CD4-positive, alpha-beta T cell (primary cell): ENCODE data around the gene DNAH6. TPM values are rescaled to one million over a fixed set of nuclear protein-coding genes. Genes with fewer than 3 reads are reported as not detected.
A peak's percentile ranks its signal among the peaks of the same experiment; 100 is the strongest.

Source experiments
- ATAC-seq: fragments of 200-7000 bp; cut with Tn5 transposase; one replicate; pipeline ENCODE4 v1.10.0; 2022; ENCODE audit warnings: mild to moderate bottlenecking; ENCODE audit not compliant: poor library complexity
- CTCF ChIA-PET: fragments of 350-600 bp; sonication (Branson Sonifier 250); formaldehyde crosslinking; loops from one replicate; lab custom pipeline; 2021; ENCODE audit warnings: antibody characterized with exemption, inconsistent platforms; lab: Charles Lee
- POLR2A ChIA-PET: fragments of 350-600 bp; sonication (Branson Sonifier 250); formaldehyde crosslinking; loops from one replicate; lab custom pipeline; 2021; ENCODE audit warnings: antibody characterized with exemption, inconsistent platforms; lab: Charles Lee
- DNase-seq, 14 experiments: peaks; one replicate each; pipeline ENCODE4 v3.0.0-alpha.2; 2013 to 2020; ENCODE audit warnings: mixed read lengths in 2 of 14
- H3K27ac ChIP-seq, 2 donors: one replicate each; pipeline versions ENCODE4 v1.5.1 to v1.7.0; 2013; ENCODE audit warnings: low read length in 2 of 2, low read depth in 1 of 2, mild to moderate bottlenecking in 1 of 2
- H3K27me3 ChIP-seq, 2 experiments: 1 replicate in 1 of 2; 2 replicates in 1 of 2; pipeline versions ENCODE4 v1.6.1 to v1.7.0; 2013; ENCODE audit warnings: low read length in 2 of 2, control low read depth in 1 of 2, mild to moderate bottlenecking in 1 of 2, moderate library complexity in 1 of 2; ENCODE audit not compliant: insufficient read depth in 2 of 2, control insufficient read depth in 1 of 2
- H3K36me3 ChIP-seq: one replicate; pipeline ENCODE4 v1.6.1; 2013; ENCODE audit warnings: low read length, control low read depth; ENCODE audit not compliant: insufficient read depth
- H3K4me1 ChIP-seq: one replicate; pipeline ENCODE4 v1.6.1; 2013; ENCODE audit warnings: low read length, control low read depth; ENCODE audit not compliant: insufficient read depth
- H3K4me3 ChIP-seq: one replicate; pipeline ENCODE4 v1.5.1; 2013; ENCODE audit warnings: mild to moderate bottlenecking, low read length, moderate library complexity
- H3K9me3 ChIP-seq, 2 experiments: 1 replicate in 1 of 2; 2 replicates in 1 of 2; pipeline versions ENCODE4 v1.6.1 to v1.7.0; 2013; ENCODE audit warnings: low read length in 2 of 2, mild to moderate bottlenecking in 2 of 2, control low read depth in 1 of 2, moderate library complexity in 1 of 2; ENCODE audit not compliant: control insufficient read depth in 1 of 2, insufficient read depth in 1 of 2
- H3K27ac Mint-ChIP-seq: one replicate; pipeline ENCODE4 v1.8.0; 2020; ENCODE audit warnings: mixed read lengths
- H3K27me3 Mint-ChIP-seq: one replicate; pipeline ENCODE4 v1.8.0; 2021; ENCODE audit warnings: mixed read lengths
- H3K36me3 Mint-ChIP-seq: one replicate; pipeline ENCODE4 v1.8.0; 2021; ENCODE audit warnings: low read depth, mixed read lengths
- H3K4me1 Mint-ChIP-seq: one replicate; pipeline ENCODE4 v1.8.0; 2021; ENCODE audit warnings: low read depth, mixed read lengths
- H3K4me3 Mint-ChIP-seq: one replicate; pipeline ENCODE4 v1.8.0; 2020; ENCODE audit warnings: mild to moderate bottlenecking, mixed read lengths
- H3K9me3 Mint-ChIP-seq: one replicate; pipeline ENCODE4 v1.8.0; 2020; ENCODE audit warnings: mixed read lengths
- intact Hi-C, 2 experiments: fragments of 100-400 bp; cut with DNase I in 1 of 2; cut with micrococcal nuclease in 1 of 2; formaldehyde crosslinking; loops; one replicate each; pipeline versions ENCODE4 v1.15.1 to v1.9.0; 2023 to 2025; cut with DNase I, micrococcal nuclease
- total RNA-seq, 174 experiments: library from RNA in 2 of 174; stranded (reverse) in 2 of 174; gene quantifications; one replicate each; pipeline ENCODE4 v1.2.3 and lab custom pipeline; 2021 to 2026
- TF ChIP-seq, protein P1 (sequence below): fragments of 200-600 bp; IDR thresholded peaks from one replicate; pipeline ENCODE4 v1.8.0; 2022; ENCODE audit warnings: antibody characterized with exemption, mild to moderate bottlenecking

The DNAH6 gene
- total RNA-seq, 2 experiments from 2014 or later = 0.59 to 1.2 TPM

DNA sequence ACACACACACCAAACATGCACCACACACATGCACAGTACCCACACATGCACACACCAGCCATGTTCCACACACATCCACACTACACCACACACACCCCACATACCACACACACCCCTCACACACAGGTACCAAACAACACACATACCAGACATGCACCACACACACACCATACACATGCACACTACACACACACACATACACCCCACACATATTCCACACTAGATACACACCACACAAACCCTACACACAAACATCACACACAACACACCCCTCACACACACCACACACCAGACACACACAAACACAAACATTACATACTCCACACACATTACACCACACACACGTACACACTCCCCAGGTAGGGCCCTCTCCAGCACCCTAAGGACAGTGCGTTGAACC lies 313.4 kb downstream of the DNAH6 start:
- no peaks in the 10 kb centered on the region for H3K27me3 Mint-ChIP-seq
- peaks cover 32% of the 10 kb centered on the region for H3K4me1 Mint-ChIP-seq
- no peak for DNase-seq
- no peaks in the 10 kb centered on the region for H3K9me3 Mint-ChIP-seq
- H3K4me3 ChIP-seq = no peak overlapping the region
- TF ChIP-seq, protein P1, sequence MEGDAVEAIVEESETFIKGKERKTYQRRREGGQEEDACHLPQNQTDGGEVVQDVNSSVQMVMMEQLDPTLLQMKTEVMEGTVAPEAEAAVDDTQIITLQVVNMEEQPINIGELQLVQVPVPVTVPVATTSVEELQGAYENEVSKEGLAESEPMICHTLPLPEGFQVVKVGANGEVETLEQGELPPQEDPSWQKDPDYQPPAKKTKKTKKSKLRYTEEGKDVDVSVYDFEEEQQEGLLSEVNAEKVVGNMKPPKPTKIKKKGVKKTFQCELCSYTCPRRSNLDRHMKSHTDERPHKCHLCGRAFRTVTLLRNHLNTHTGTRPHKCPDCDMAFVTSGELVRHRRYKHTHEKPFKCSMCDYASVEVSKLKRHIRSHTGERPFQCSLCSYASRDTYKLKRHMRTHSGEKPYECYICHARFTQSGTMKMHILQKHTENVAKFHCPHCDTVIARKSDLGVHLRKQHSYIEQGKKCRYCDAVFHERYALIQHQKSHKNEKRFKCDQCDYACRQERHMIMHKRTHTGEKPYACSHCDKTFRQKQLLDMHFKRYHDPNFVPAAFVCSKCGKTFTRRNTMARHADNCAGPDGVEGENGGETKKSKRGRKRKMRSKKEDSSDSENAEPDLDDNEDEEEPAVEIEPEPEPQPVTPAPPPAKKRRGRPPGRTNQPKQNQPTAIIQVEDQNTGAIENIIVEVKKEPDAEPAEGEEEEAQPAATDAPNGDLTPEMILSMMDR = no peak
- H3K27me3 ChIP-seq = no peaks in the 10 kb centered on the region
- peaks cover 79% of the 10 kb centered on the region for H3K4me1 ChIP-seq
- ChIA-PET POLR2A (no interaction called here), CTCF (no interaction called here)
- peaks cover 29% of the 10 kb centered on the region for H3K36me3 Mint-ChIP-seq
- H3K27ac ChIP-seq = peak overlapping the region in 1 of 2 donors; percentile 29
- peaks cover 22% of the 10 kb centered on the region for H3K36me3 ChIP-seq
- H3K4me3 Mint-ChIP-seq = no peak overlapping the region
- H3K9me3 ChIP-seq = no peaks in the 10 kb centered on the region
- ATAC-seq = no peak
- intact Hi-C loops = loop anchor here in 1 of 2 experiments (5.0 kb wide), 1 partner anchor 38 kb away; no protein-coding TSS in a partner anchor
- no peak overlapping the region for H3K27ac Mint-ChIP-seq

DNA sequence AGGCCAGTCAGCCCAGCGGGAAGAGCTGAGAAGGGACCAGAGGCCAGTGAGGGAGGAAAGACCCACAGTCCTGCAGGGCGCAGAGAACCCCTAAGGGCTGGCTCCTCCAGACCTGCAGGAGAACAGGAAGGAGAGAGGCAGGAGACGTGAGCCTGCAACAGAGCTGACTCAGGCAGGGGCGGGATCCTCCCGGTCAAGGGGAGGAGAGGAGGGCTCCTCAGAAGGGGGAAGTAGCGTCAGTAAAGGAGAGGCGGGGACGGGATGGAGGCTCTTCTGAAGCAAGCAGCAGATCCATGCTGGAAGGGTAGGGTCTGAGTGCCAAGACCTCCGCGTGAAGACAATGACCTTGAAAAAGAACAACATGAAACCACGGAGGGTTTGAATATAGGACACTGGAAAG lies 313.8 kb downstream of the DNAH6 start:
- peaks cover 22% of the 10 kb centered on the region for H3K36me3 ChIP-seq
- H3K4me3 ChIP-seq = no peak overlapping the region
- no peaks in the 10 kb centered on the region for H3K27me3 Mint-ChIP-seq
- TF ChIP-seq, protein P1 = no peak
- no peak overlapping the region for H3K27ac Mint-ChIP-seq
- H3K9me3 ChIP-seq = no peaks in the 10 kb centered on the region
- peaks cover 29% of the 10 kb centered on the region for H3K36me3 Mint-ChIP-seq
- no peaks in the 10 kb centered on the region for H3K27me3 ChIP-seq
- H3K4me1 Mint-ChIP-seq = peaks cover 34% of the 10 kb centered on the region
- POLR2A ChIA-PET = no interaction called here
- H3K4me3 Mint-ChIP-seq = no peak overlapping the region
- CTCF ChIA-PET = no interaction called here
- no peak for ATAC-seq
- peak overlapping the region in 1 of 2 donors; percentile 29 for H3K27ac ChIP-seq
- intact Hi-C loops = loop anchor here in 1 of 2 experiments (5.0 kb wide), 1 partner anchor 37 kb away; no protein-coding TSS in a partner anchor
- DNase-seq = peak in 2 of 14 experiments; percentile 47 to 59
- no peaks in the 10 kb centered on the region for H3K9me3 Mint-ChIP-seq
- peaks cover 79% of the 10 kb centered on the region for H3K4me1 ChIP-seq

DNA sequence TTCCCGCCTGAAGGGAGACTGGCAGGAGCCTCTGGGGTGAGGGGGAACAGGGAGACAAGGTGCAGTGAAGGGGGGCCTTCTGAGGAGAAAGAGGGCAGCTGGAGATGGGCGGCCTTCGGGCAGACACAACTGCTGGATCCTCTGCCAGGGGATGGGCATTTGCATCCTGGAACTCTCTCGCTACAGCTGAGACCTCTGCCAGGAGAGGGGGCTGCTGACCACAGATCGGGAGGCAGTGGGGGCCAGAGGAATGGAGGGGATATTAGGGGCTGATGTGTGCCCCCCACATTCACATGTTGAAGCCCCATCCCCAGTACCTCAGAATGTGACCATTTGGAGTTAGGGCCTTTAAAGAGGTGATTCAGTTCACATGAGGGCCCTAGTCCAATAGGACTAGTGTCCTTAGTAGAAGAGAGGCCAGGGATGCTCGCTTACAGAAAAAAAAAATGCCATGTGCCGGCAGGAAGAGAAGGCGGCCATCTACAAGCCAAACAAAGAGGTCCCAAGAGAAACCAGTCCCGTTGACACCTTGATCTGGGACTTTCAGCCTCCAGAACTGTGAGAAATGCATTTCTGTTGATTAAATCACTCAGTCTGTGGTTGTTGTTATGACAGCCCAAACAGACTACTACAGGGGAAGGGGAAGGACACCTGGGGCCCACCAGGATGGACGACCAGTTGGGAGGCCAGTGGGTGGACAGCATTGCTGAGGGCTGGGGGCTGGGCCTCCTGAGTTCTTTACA lies 314.6 kb downstream of the DNAH6 start:
- POLR2A ChIA-PET = interaction anchor here (0.9 to 1.4 kb wide), 3 partner anchors 10 to 74 kb away, joined by 3 to 9 read pairs (median 4); no protein-coding TSS in a partner anchor
- no peak overlapping the region for H3K27ac Mint-ChIP-seq
- H3K36me3 Mint-ChIP-seq = peaks cover 34% of the 10 kb centered on the region
- ATAC-seq = no peak
- H3K4me1 ChIP-seq = peaks cover 76% of the 10 kb centered on the region
- CTCF ChIA-PET = no interaction called here
- H3K4me3 Mint-ChIP-seq = peak overlapping the region; percentile 21
- TF ChIP-seq, protein P1 = no peak
- no peak for DNase-seq
- peaks cover 24% of the 10 kb centered on the region for H3K36me3 ChIP-seq
- H3K9me3 Mint-ChIP-seq = no peaks in the 10 kb centered on the region
- H3K27me3 Mint-ChIP-seq = no peaks in the 10 kb centered on the region
- H3K27me3 ChIP-seq = no peaks in the 10 kb centered on the region
- no peak overlapping the region for H3K4me3 ChIP-seq
- H3K27ac ChIP-seq = peak overlapping the region; percentile 19 to 23
- peaks cover 1 to 5% of the 10 kb centered on the region in 2 experiments for H3K9me3 ChIP-seq
- peaks cover 30% of the 10 kb centered on the region for H3K4me1 Mint-ChIP-seq
- intact Hi-C loops = loop anchor here in 1 of 2 experiments (5.0 kb wide), 1 partner anchor 36 kb away; no protein-coding TSS in a partner anchor
